GM19240 (cell line): ENCODE measurements around the gene KRTAP10-1.
"Not testable (repeated sequence)": the region's sequence is repeated elsewhere in the genome, so short reads cannot be mapped to it uniquely, and the experiment has no call there.

Source experiments
- DNase-seq: peaks from one replicate; pipeline ENCODE4 v3.0.0; 2011; ENCODE audit warnings: low spot score; ENCODE audit not compliant: insufficient read length

The KRTAP10-1 gene

GRCh38 chr21:44571296-44571695 lies 31.3 kb upstream of the KRTAP10-1 start:
- no peak for DNase-seq

DNA sequence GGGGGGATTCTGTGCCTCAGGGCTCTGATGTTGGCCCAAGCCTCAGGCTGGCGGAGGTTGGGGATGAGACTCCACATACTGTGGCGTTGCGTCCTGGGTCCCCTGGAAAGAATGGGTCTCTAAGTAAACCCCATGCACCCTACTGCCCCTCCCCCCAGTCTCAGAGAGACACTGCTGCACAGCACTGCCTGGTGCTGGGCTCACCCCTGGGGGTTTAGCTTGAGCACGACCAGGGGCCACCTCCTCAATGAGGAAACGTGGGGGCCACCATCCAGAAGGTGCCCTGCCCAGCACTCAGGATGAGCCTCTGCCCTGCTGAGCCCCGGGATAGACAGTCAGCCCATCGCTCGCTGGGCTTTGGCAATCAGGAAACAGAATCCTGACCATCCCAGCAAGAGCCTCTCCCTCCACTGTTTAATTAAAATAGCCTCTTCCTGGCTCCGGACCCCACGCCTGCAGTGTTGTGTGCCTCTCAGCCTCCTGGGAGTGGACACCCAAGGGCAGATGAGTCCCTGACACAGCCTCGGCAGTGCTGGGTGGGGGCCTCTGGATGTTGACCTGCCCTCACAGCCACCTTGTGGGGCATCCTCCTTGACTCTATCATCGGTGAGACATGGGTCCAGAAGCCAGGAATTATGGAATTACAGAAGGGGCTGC lies 30.0 kb upstream of the KRTAP10-1 start:
- DNase-seq, result no peak

DNA sequence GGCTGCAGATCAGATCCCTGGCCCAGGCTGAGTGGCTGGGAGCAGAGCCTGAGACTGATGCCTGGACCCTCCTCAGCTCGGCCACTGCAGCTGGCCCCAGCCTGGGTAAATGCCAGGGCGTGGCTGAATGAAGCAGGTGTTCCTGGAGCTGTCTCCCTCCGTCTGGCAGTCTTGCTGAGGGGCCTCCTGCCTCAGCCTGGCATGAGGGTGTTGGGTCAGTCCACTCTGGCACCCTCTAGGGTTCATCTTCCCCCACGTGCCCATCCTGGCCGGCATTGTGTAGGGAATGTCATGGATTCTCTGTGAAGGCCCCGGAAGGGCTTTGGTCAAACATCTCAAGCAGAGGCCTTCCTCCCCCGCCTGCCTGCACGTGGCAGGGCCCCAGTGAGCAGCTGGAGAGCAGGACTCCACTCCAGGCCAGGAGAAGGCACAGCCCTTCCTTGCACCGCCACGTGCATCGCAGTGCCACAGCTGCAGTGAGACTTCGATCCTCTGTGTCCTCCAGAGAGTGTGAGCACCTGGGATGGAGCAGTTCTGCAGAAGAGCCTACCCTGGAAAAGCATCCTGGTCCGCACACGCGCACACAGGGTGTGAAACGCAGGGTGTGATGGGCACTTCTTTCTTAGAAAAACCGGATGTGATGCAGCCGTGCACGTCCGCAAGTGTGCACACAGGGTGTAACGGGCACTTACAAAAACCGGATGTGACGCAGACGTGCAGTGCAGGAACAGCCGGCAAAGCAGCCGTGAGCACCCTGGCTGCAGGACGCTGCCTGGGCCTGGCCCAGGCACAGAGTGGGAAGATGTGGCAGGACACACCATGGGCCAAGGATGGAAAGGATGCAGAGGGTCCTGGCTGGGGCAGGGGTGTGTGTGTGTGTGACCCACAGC lies 28.9 kb upstream of the KRTAP10-1 start:
- no peak for DNase-seq

DNA sequence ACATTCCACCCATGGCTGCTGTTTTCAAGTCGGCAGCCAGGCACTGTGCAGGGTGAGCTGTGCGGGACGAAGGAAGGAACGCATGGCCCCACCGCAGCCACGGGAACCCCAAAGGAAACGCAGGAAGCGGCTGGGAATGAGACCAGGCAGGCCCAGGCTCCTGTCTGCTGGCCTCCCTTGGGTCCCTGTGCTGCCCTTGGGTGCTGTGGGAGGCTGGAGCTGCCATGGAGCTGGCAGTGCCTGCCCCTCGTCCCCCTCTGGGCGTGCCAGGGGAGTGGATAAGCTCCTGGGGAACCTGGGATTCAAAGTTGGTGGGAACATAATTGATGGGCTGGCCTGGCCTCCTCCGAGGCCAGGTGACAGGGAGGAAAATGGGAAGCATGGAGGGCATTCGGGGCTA lies 28.3 kb upstream of the KRTAP10-1 start:
- no peak for DNase-seq

DNA sequence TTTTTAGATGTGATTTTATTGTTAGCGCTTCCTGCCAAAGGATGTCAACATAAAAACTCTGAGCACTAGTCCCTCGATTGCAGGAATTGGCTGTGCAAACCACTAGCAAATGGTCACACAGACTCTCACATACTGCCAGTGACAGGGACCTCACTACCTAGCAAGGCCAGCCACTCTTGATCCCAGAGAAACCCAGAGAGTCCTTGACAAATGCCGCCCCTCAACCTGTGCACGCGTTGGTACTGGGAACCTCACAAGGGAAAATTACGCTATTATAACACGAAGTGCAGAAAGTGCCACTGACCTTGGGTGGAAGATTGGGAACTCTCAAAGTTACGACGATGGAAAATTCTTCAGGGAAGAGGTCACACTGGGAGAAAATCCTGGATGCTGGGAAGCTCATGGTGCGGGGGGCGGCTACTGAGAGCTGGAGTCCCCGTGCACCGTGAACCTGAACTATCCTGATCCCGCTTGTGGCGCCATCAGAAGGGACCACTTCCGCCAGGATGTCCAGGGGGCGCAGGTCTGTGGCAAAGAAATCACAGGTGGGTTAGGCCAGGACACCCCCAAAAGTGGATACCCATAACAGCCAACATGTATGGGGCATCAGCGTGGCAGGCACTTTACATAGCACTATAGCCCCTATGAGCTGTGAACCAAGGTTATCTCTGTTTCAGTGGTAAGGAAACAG lies 27.6 kb upstream of the KRTAP10-1 start:
- no peak for DNase-seq

DNA sequence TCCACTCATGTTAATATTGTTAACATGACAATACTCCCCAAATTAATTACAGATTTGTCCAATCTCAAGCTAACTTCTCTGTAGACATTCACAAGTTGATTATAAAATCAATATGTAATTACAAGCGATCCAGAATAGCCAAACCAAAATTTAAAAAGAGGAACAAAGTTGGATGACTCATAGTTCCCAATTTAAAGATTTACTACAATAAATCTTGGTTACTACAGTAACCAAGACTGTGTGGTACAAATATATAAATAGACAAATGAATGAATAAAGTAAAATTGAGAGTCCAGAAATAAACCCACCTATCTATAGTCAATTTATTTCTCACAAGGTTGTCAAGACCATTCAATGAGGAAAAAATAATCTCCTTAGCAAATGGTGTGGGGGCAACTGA lies 26.4 kb upstream of the KRTAP10-1 start:
- no peak for DNase-seq

- no peak for DNase-seq
These were observed 25.0 kb upstream of the KRTAP10-1 start for GRCh38 chr21:44564886-44565598.

DNA sequence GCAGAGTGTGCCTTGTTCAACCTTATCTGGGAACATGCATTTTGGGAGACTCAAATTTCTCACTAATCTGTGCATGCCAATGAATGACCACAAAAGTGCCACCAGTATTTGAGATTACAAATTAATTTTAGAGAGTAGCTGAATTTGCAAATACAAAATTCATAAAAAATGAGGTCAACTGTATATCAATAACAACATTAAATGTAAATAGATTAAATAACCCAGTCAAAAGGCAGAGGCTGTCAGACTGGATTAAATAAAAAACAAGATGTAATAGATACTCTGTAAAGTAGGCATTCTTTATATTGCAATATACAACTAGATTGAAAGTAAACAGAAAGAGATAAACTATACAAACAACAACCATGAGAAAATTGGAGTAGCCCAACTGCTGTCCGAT lies 24.1 kb upstream of the KRTAP10-1 start:
- DNase-seq, result no peak

- DNase-seq, result no peak
These were observed 18.7 kb upstream of the KRTAP10-1 start, which contains the start of gene KRTAP10-3 for GRCh38 chr21:44558695-44559094. TSS of gene KRTAP10-3 (minus strand) at chr21:44558795. CDS start at chr21:44558715, 80 bp downstream.

- not testable (repeated sequence) for DNase-seq
These were observed 18.3 kb upstream of the KRTAP10-1 start for GRCh38 chr21:44558329-44558675.

GRCh38 chr21:44557491-44558328 lies 17.7 kb upstream of the KRTAP10-1 start:
- DNase-seq, result no peak

DNA sequence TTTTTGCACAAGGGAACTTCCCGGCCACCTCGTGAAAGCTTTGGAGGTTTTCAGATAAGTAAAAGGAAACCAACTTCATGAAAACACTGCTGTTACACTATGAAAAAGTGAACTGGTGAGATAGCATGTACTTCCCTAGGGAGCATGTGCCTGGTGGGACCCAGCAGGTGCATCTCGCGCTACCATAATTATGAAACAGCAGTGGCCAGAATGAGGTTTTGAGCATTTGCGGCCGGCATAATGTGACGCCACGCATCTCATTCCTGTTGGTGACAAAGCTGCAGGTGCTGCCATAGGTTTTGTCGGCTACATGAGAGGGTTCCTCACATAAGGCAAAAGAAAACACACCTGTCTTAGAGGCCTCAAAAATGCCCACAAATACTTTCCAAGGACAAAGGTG lies 16.9 kb upstream of the KRTAP10-1 start:
- no peak for DNase-seq

DNA sequence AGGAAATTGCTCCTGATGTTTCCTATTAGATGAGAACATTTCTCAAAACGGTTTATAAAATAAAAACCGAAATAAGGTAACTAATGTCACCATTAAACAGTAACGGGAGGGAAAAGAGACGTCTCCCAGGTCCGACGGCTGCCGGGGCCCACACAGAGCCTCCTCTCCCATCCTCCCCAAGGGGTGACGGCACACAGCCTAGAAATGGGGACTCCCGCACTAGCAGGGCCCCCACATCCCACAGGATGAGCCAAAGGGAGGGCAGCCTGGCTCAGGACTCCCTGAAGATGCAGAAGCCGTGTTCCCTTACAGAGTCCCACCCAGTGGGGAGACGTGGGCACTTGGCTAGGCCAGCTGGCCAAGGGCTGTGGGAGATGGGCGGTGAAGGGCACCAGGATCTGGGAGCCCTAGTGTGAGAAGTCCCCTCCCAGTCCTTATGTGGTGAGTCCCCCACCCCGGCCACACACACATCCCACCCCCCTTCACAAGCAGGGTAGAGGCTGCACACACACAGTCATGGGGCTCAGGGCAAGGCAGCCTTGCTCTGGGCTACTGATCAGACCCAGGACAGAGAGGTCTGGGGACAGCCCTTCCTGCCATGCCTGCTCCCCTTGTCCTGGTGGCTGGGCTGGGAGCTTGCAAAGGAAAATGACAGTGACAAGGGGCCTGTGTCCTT lies 15.3 kb upstream of the KRTAP10-1 start:
- no peak for DNase-seq

DNA sequence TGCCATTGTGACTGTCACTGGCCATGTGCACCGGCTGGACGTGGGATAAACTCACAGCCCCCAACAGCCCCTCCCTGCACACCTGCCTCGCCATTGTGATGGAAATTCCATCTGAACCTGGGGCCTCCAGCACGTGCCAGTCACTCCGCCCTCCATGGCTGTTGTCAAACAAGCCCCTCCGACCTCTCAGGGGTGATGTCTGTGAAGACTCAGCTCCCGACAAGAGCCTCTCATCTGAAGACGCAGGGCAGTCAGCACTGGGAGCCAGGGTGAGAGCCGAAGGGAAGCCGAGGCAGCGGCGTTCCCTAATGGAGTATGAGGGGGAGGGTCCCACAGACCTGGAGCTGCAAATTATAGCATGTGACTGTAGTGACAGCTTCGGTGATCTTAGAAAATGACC lies 12.7 kb upstream of the KRTAP10-1 start:
- no peak for DNase-seq

- DNase-seq, result no peak
These were observed 12.1 kb upstream of the KRTAP10-1 start for GRCh38 chr21:44552136-44552535.

GRCh38 chr21:44551340-44551961 lies 11.5 kb upstream of the KRTAP10-1 start, which contains the start of gene KRTAP10-2:
TSS of gene KRTAP10-2 (minus strand) at chr21:44551505. CDS start at chr21:44551458, 47 bp downstream.
- DNase-seq, result no peak

DNA sequence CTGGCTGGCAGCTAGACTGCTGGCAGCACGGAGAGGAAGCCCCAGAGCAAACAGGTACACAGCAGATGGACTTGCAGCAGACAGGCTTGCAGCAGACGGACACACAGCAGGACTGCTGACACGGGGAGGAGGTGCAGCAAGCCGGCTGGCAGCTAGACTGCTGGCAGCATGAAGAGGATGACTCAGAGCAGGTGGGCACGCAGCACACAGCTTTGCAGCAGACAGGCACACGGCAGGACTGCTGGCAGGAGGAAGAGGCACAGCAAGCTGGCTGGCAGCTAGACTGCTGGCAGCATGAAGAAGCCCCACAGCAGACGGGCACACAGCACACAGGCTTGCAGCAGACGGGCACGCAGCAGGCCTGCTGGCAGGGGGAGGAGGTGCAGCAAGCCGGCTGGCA lies 10.8 kb upstream of the KRTAP10-1 start:
- DNase-seq, result no peak

DNA sequence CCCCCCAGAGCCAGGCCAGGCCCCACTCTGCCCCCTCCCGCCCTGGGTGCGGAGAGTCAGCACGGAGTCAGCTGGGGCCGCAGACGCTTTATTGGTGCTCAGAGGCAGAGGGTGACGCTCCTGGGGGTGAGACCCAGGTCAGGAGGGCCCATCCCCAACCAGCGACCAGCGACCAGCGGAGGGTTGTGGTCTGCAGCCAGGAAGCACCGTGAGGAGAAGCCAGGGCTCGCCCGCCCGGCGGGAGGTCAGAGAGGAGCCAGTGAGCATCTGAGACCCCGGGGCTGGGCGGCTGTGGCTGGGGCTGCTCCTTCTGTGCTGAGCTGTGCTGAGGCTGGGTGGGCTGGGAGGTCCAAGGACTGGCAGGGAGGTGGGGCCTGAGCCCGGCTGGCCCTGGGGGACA lies 10.3 kb upstream of the KRTAP10-1 start:
- not testable (repeated sequence) for DNase-seq

GRCh38 chr21:44549525-44550211 lies 9.7 kb upstream of the KRTAP10-1 start:
- no peak for DNase-seq
